IPS-20b (cell line): ENCODE results near the gene ACAD10.
"Not testable (repeated sequence)": the region's sequence is repeated elsewhere in the genome, so short reads cannot be mapped to it uniquely, and the experiment has no call there.

Experiments used
- H3K27ac ChIP-seq: one replicate; pipeline ENCODE4 v1.5.1; 2013; ENCODE audit warnings: low read length
- H3K27me3 ChIP-seq: 2 replicates; pipeline ENCODE4 v1.6.1; 2013; ENCODE audit warnings: mild to moderate bottlenecking, low read length, inconsistent platforms; ENCODE audit not compliant: insufficient read depth
- H3K36me3 ChIP-seq: 2 replicates; pipeline ENCODE4 v1.6.1; 2013; ENCODE audit warnings: low read depth, mild to moderate bottlenecking, inconsistent platforms, low read length, moderate library complexity; ENCODE audit not compliant: insufficient read depth
- H3K4me1 ChIP-seq: 2 replicates; pipeline ENCODE4 v1.6.1; 2013; ENCODE audit warnings: mild to moderate bottlenecking, control low read depth, inconsistent platforms, low read length, moderate library complexity; ENCODE audit not compliant: insufficient read depth
- H3K4me3 ChIP-seq: 2 replicates; pipeline ENCODE4 v1.5.1; 2013; ENCODE audit warnings: mild to moderate bottlenecking, low read length, inconsistent platforms
- H3K9ac ChIP-seq: 2 replicates; pipeline ENCODE4 v1.6.1; 2013; ENCODE audit warnings: low read depth, mild to moderate bottlenecking, inconsistent platforms, low read length, moderate library complexity
- H3K9me3 ChIP-seq: 2 replicates; pipeline ENCODE4 v1.6.1; 2013; ENCODE audit warnings: mild to moderate bottlenecking, low read depth, low read length, inconsistent platforms; ENCODE audit not compliant: insufficient read depth

ACAD10 gene

DNA sequence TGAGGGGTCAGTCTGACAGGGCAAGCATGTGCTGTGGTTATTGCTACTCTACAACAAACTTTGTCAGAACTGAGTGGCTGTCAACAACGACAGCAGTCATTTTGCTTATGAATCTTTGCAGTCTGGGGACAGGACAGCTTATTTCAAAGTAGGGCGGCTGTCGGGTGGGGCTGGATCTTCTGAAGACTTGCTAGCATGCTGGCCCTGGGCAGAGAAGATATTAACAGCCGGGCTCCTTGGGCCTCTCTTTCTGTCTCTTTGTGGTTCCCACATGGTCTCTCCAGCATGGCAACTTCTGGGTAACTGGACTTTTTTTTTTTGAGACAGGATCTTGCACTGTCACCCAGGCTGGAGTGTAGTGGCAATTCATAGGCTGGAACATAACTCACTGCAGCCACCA, 46.9 kb downstream of the ACAD10 start:
- no peaks in the 10 kb centered on the region for H3K4me1 ChIP-seq

DNA sequence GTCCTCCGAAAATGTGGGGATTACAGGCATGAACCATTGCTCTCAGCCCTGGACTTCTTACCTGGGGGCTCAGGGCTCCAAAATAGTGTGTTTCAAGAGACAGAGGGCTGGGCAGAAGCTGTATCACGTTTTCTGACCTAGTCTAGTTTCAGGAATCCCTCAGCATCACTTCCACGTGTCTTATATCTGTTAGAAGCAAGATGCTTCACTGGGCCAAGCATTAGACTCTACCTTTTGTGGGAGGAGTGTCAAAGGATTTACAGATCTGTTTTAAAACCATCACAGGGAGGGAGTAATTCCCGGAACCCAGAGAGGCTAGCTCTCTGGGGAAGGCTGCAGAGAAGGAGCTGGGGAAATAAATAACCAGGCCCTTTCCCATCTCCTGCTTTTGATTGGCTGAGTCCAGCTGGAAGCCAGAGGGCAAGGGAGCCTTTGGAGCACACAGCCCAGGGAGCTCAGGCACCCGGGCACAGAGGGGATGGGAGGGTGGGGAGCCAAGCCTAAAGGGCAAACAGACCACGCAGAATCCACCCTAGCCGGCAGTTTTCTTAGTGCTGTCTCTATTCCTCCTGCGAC, 47.6 kb downstream of the ACAD10 start:
- Histone ChIP-seq H3K36me3 (peaks cover 29% of the 10 kb centered on the region), H3K9ac (no peak overlapping the region), H3K9me3 (no peaks in the 10 kb centered on the region), H3K27me3 (no peaks in the 10 kb centered on the region), H3K27ac (no peak overlapping the region), H3K4me1 (no peaks in the 10 kb centered on the region), H3K4me3 (no peak overlapping the region)

More for the DNA sequence above, 46.9 kb downstream of the ACAD10 start:
- Histone ChIP-seq H3K36me3 (peaks cover 25% of the 10 kb centered on the region), H3K9ac (no peak overlapping the region), H3K27me3 (no peaks in the 10 kb centered on the region), H3K4me3 (no peak overlapping the region), H3K9me3 (no peaks in the 10 kb centered on the region), H3K27ac (no peak overlapping the region)

DNA sequence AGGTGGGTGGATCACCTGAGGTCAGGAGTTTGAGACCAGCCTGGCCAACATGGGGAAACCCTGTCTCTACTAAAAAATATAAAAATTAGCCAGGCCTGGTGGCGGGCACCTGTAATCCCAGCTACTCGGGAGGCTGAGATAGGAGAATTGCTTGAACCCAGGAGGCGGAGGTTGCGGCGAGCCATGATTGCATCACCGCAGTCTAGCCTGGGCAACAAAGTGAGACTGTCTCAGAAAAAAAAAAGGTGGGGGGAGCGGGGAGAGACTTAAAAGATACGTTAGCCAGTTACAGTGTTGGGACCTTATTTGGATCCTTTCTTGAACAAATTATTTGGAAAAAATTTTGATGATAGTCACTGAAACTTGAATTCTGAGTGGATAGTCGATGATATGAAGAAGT, 53.7 kb downstream of the ACAD10 start:
- H3K36me3 ChIP-seq = peaks cover 15% of the 10 kb centered on the region
- not testable (repeated sequence) for H3K9me3 ChIP-seq, H3K9ac ChIP-seq, H3K27me3 ChIP-seq, H3K27ac ChIP-seq, H3K4me1 ChIP-seq, H3K4me3 ChIP-seq

DNA sequence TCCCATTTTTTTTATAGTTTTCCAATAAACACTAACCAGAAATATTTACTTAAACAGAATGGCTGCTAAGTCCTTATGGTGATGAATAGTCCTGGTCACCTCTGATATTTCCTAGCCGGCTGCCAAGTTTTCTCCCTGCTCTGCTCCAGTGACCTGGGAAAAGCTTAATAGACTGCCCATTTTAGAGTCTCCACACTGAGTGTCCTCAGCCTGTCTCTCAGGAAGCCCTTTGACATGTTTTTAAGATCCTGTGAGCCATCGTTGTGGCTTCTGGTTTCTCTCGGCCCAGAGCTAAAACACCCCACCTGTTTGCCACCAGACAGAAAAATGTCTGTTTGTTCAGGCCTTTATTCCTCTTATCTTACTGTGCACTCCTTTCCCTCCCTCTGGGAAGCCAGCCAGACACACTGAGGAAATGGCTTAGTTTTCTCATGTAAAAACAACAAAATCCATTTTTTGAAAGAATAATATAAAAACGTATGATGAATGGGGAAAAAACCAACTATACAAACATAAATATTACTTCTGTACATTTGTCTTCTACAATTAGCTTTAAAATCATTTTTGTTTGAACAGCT, 55.5 kb downstream of the ACAD10 start:
- Histone ChIP-seq H3K27me3 (no peaks in the 10 kb centered on the region), H3K27ac (no peak overlapping the region), H3K4me3 (no peak overlapping the region), H3K9ac (no peak overlapping the region), H3K9me3 (no peaks in the 10 kb centered on the region), H3K4me1 (no peaks in the 10 kb centered on the region), H3K36me3 (peaks cover 23% of the 10 kb centered on the region)

DNA sequence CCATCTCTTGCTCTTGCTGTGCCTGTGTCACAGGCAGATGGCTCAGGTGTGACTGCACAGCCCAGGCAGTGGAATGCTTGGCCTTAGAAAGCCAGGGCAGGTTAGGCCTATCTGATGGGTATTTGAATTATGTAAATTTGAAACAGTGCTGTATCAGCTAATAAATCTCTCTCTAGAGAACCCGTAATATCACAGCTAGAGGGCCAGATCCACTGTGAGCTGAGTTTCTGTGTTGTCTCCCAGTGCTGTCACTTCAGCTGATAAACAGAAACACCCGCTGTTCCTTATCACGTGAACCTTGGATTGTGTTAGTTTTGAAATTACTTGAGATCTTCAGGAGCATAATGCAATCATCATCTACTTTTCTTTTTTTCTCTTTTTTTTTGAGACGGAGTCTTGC, 59.4 kb downstream of the ACAD10 start:
- no peak overlapping the region for H3K27ac ChIP-seq

DNA sequence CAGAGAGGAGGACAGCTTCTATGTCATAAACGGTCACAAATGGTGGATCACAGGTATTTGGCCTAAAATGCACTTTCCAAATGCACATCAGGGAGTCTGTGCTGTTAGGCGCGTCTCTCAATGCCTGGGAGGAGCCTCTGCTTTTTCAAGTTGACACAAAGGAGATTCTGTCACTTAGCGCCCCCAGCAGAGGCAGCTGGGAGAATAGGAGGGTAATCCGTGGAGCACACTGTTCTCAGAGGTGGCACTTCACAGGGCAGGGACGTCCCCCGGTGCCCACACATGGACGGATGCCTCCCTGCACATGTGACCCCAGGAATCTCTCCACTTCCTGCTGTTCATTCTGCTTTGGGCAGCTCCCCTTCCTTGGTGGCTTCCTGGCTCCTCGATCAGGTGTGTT, 61.5 kb downstream of the ACAD10 start:
- Histone ChIP-seq H3K9ac (no peak overlapping the region), H3K4me1 (no peaks in the 10 kb centered on the region), H3K27me3 (no peaks in the 10 kb centered on the region), H3K4me3 (no peak overlapping the region), H3K36me3 (peaks cover 27% of the 10 kb centered on the region), H3K27ac (no peak overlapping the region), H3K9me3 (no peaks in the 10 kb centered on the region)

More for the DNA sequence above, 59.4 kb downstream of the ACAD10 start:
- no peak overlapping the region for H3K9ac ChIP-seq
- no peaks in the 10 kb centered on the region for H3K27me3 ChIP-seq
- peaks cover 27% of the 10 kb centered on the region for H3K36me3 ChIP-seq
- no peak overlapping the region for H3K4me3 ChIP-seq
- no peaks in the 10 kb centered on the region for H3K4me1 ChIP-seq
- no peaks in the 10 kb centered on the region for H3K9me3 ChIP-seq

DNA sequence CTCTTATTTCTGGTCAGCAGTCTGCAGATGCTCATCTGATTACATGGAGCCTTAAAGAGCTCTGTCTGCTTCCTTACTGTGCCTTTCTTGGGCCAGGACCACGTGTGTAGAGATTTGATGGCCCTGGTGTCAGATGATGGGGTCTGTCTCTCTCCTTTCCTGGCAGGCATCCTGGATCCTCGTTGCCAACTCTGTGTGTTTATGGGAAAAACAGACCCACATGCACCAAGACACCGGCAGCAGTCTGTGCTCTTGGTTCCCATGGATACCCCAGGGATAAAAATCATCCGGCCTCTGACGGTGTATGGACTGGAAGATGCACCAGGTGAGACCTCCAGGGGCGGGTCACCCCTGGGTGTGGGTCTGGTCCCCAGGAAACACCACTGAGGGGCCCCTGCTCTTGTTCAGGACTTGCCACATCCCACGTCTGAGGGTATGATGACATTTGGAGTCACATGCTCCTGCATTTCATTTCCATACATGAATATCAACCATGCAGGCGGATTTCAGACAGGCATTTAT, 62.4 kb downstream of the ACAD10 start:
- no peak overlapping the region for H3K27ac ChIP-seq
- H3K27me3 ChIP-seq = no peaks in the 10 kb centered on the region
- no peaks in the 10 kb centered on the region for H3K4me1 ChIP-seq
- peaks cover 27% of the 10 kb centered on the region for H3K36me3 ChIP-seq
- H3K9me3 ChIP-seq = no peaks in the 10 kb centered on the region
- H3K4me3 ChIP-seq = no peak overlapping the region
- no peak overlapping the region for H3K9ac ChIP-seq

DNA sequence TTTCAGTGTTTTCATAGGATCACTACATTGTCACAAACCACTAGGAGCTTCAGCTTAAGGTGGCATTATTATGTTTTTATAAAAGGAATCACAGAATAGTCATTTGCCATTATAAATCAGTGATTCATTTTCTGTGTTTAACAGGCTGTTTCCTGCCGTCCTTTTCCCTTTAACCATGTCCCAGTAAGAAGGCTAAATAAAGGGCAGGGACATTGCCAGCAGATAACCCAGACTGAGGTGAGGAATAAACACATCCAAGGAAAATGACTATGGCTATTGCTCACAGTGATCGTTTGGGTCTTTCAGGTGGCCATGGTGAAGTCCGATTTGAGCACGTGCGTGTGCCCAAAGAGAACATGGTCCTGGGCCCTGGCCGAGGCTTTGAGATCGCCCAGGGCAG, 63.0 kb downstream of the ACAD10 start:
- Histone ChIP-seq H3K27me3 (no peaks in the 10 kb centered on the region), H3K9ac (no peak overlapping the region), H3K9me3 (no peaks in the 10 kb centered on the region), H3K4me1 (no peaks in the 10 kb centered on the region), H3K36me3 (peaks cover 27% of the 10 kb centered on the region), H3K4me3 (no peak overlapping the region), H3K27ac (no peak overlapping the region)

DNA sequence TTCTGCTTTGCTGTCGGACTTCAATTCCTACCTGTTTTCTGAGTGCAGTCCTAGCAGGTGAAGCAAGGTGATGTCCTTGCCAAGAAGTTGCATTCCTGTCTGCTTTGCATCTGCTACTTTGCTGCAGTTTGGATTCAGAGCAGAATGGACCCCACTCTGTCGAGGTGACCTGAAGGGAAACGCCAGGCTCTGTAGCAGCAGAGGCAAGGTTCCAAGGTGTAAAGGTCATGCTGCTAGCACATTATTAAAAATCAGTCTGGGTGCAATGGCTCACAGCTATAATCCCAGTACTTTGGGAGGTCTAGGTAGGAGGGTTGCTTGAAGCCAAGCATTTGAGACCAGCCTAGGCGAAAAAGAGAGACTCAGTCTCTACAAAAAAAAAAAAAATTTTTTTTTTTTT, 63.5 kb downstream of the ACAD10 start:
- H3K9ac ChIP-seq = no peak overlapping the region
- no peaks in the 10 kb centered on the region for H3K4me1 ChIP-seq
- H3K27ac ChIP-seq = no peak overlapping the region
- no peaks in the 10 kb centered on the region for H3K9me3 ChIP-seq
- H3K4me3 ChIP-seq = no peak overlapping the region
- H3K36me3 ChIP-seq = peaks cover 27% of the 10 kb centered on the region
- H3K27me3 ChIP-seq = no peaks in the 10 kb centered on the region

DNA sequence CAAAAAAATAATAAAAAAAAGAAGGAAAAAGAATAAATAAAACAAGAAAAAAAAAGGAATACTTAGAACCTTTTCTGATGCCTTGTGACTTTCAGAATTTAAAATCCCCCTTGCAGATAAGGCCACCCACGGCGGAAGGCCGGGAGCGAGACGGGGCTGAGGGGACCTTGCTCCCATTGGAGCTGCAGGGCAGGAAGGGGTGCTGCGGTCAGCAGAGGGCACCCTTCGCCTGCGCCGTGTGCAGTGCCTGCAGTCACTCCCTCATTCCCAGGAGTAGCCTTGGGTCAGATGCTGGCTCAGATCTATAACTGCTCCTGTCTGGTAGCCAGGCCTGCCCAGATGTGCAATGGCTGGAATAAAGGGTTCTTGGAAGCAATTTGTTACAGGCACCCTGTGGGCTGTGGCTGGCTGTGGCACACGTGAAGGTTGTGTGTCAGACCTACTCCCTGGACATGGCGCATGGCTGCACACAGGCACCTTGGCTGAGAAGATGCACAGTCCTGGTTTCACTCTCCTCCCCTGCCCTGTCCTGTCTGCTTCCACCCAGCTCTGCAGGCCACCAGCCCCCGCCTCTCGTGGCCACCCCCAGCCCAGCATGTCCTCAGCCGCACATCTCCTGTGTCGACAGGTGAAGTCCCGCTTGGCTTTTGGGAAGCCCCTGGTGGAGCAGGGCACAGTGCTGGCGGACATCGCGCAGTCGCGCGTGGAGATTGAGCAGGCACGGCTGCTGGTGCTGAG, 67.5 kb downstream of the ACAD10 start:
- Histone ChIP-seq H3K9me3 (no peaks in the 10 kb centered on the region), H3K36me3 (peaks cover 9% of the 10 kb centered on the region; the same call in 1 of the 2 replicates), H3K27ac (no peak overlapping the region), H3K27me3 (no peaks in the 10 kb centered on the region), H3K4me3 (no peak overlapping the region), H3K4me1 (peaks cover 6% of the 10 kb centered on the region), H3K9ac (no peak overlapping the region)

DNA sequence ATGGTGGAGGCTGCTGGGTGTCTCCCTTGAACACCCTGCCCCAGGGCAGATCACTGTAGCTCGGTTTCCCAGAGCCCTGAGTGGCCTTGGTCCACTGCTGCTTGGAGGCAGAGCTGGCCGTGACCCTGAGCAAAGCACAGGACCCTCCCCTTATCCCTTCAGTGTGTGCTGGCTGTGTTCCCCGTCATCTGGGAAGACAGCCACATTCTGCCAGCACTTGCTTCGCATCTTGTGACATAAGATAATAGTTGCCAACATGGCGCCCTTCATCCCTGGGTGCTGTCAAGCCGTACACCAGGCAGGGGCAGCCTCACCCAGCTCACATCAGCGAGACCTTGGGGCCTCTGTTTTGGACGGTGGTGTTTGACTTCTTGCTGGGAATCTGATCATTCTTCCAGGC, 68.8 kb downstream of the ACAD10 start:
- no peak overlapping the region for H3K27ac ChIP-seq
- no peaks in the 10 kb centered on the region for H3K9me3 ChIP-seq
- H3K4me3 ChIP-seq = no peak overlapping the region
- H3K36me3 ChIP-seq = no peaks in the 10 kb centered on the region
- H3K4me1 ChIP-seq = peaks cover 6% of the 10 kb centered on the region
- no peaks in the 10 kb centered on the region for H3K27me3 ChIP-seq
- no peak overlapping the region for H3K9ac ChIP-seq

DNA sequence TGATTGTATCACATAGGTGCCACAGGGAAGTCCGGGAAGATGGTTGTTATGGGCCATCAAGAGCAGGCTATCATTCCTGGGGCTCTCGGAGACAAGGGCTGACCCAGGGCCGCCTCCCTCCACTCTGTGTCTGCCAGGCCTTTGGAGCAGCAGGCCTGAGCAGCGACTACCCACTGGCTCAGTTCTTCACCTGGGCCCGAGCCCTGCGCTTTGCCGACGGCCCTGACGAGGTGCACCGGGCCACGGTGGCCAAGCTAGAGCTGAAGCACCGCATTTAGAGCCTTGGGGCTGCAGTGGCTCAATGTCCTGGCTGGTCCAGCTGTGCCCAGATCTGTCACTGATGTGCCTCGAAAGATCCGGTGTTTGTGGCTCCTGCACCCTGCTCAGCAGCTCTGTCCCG, 70.3 kb downstream of the ACAD10 start:
- Histone ChIP-seq H3K27me3 (no peaks in the 10 kb centered on the region), H3K4me1 (peaks cover 6% of the 10 kb centered on the region), H3K4me3 (no peak overlapping the region), H3K9ac (no peak overlapping the region), H3K27ac (no peak overlapping the region), H3K9me3 (no peaks in the 10 kb centered on the region), H3K36me3 (no peaks in the 10 kb centered on the region)
